ENCODE results near the gene FBXL7. TPM values are rescaled to one million over a fixed set of nuclear protein-coding genes. Genes with fewer than 3 reads are reported as not detected.

The FBXL7 gene
- total RNA-seq, 1 experiment from 2014 or later: not detected

DNA sequence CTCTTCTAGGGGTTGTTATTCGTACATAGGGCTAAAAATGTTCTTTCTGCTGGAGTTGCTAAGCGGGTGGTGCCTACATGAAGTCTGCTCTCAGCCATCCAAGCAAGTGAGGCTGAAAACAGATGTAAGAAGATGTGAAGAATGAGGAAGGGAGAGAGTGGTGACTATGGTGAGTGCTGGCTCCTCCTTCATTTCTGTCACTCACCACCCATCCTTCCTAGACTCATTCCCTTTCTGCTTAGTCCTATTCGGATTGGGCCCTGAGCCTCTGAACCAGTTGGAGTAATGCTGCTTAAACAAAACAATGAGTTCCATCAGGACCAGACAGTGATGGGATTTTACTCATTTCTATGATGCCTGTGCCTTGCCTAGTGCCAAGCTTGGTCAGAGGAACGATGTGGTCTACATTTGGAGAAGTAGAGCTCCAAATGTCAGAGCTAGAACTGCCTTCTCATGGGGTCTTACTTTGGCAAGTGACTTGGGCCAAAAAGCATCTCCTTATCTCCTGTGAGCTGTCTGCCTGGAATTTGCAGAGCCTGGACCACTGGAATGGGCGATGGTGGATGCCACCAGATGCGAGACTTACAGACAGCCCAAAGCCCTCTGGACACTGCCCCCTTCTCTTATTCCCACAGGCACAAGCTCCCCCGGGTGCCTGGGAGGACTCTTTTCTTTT lies 192.9 kb downstream of the FBXL7 start:
- POLR2A ChIA-PET (ENCODE audit: unreplicated experiment): no interaction called here
- Histone ChIP-seq H4K20me1 (ENCODE audit: insufficient read depth) (no peaks in the 10 kb centered on the region), H3K9me3 (ENCODE audit: insufficient read depth, low read depth) (no peaks in the 10 kb centered on the region), H3K4me2 (no peak overlapping the region), H3K4me3 (no peak overlapping the region), H3K27ac (no peak overlapping the region), H3K9me2 (ENCODE audit: insufficient read depth) (no peaks in the 10 kb centered on the region), H3K36me3 (ENCODE audit: low read depth) (no peaks in the 10 kb centered on the region), H3F3A (ENCODE audit: insufficient read depth, low read depth) (no peaks in the 10 kb centered on the region), H2AFZ (no peak overlapping the region), H3K4me1 (replicated peaks; ENCODE audit: insufficient read depth) (no peaks in the 10 kb centered on the region), H3K79me2 (ENCODE audit: low read depth) (no peaks in the 10 kb centered on the region), H3K27me3 (ENCODE audit: insufficient read depth, low read depth) (0 out of 2 replicates have a peak, but pooled peaks cover 3% of the 10 kb centered on the region)
- no peak for TF ChIP-seq EZH2 (IDR thresholded peaks at IDR 0.05; ENCODE audit: low read depth)
- intact Hi-C loops (cut with micrococcal nuclease; ENCODE audit: unreplicated experiment): no loop called here
- BruUV-seq (replicated peaks): no TSS peak
- CTCF ChIA-PET: no interaction called here
- no peak for DNase-seq

DNA sequence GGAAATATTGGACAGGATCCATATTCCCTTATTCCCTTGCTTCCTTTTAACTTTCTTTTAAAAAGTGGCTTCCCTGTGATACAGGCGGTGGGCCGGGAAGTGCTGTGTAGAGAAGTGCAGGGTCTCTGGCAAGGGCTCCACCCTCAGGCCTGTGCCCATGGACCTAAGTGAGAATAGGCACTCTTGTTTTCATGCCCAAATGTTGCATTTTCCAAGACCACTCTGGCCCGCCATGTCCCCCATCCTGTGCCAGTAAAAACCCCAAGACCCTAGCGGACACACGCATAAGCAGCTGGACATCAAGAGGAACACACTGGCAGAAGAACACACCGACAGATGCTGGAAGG lies 193.4 kb downstream of the FBXL7 start:
- Histone ChIP-seq H3K4me1 (replicated peaks; ENCODE audit: insufficient read depth) (no peaks in the 10 kb centered on the region), H3K4me2 (no peak overlapping the region), H3K27me3 (ENCODE audit: insufficient read depth, low read depth) (0 out of 2 replicates have a peak, but pooled peaks cover 3% of the 10 kb centered on the region), H3F3A (ENCODE audit: insufficient read depth, low read depth) (no peaks in the 10 kb centered on the region), H3K27ac (no peak overlapping the region), H4K20me1 (ENCODE audit: insufficient read depth) (no peaks in the 10 kb centered on the region), H3K4me3 (no peak overlapping the region), H3K79me2 (ENCODE audit: low read depth) (no peaks in the 10 kb centered on the region), H3K9me2 (ENCODE audit: insufficient read depth) (no peaks in the 10 kb centered on the region), H3K9me3 (ENCODE audit: insufficient read depth, low read depth) (no peaks in the 10 kb centered on the region), H2AFZ (no peak overlapping the region), H3K36me3 (ENCODE audit: low read depth) (no peaks in the 10 kb centered on the region)
- intact Hi-C loops (cut with micrococcal nuclease; ENCODE audit: unreplicated experiment): no loop called here
- ChIA-PET POLR2A (ENCODE audit: unreplicated experiment) (no interaction called here), CTCF (no interaction called here)
- TF ChIP-seq, protein P1, sequence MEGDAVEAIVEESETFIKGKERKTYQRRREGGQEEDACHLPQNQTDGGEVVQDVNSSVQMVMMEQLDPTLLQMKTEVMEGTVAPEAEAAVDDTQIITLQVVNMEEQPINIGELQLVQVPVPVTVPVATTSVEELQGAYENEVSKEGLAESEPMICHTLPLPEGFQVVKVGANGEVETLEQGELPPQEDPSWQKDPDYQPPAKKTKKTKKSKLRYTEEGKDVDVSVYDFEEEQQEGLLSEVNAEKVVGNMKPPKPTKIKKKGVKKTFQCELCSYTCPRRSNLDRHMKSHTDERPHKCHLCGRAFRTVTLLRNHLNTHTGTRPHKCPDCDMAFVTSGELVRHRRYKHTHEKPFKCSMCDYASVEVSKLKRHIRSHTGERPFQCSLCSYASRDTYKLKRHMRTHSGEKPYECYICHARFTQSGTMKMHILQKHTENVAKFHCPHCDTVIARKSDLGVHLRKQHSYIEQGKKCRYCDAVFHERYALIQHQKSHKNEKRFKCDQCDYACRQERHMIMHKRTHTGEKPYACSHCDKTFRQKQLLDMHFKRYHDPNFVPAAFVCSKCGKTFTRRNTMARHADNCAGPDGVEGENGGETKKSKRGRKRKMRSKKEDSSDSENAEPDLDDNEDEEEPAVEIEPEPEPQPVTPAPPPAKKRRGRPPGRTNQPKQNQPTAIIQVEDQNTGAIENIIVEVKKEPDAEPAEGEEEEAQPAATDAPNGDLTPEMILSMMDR (conservative IDR thresholded peaks at IDR 0.05): no peak
- no peak for TF ChIP-seq EZH2 (IDR thresholded peaks at IDR 0.05; ENCODE audit: low read depth)
- DNase-seq: no peak
- no TSS peak for BruUV-seq (replicated peaks)

GRCh38 chr5:15693933-15694332 lies 194.0 kb downstream of the FBXL7 start:
- BruUV-seq (replicated peaks): no TSS peak
- Histone ChIP-seq H3K27me3 (ENCODE audit: insufficient read depth, low read depth) (0 out of 2 replicates have a peak, but pooled peaks cover 3% of the 10 kb centered on the region), H3K9me3 (ENCODE audit: insufficient read depth, low read depth) (no peaks in the 10 kb centered on the region), H4K20me1 (ENCODE audit: insufficient read depth) (no peaks in the 10 kb centered on the region), H3K9me2 (ENCODE audit: insufficient read depth) (no peaks in the 10 kb centered on the region), H3K79me2 (ENCODE audit: low read depth) (no peaks in the 10 kb centered on the region), H3F3A (ENCODE audit: insufficient read depth, low read depth) (no peaks in the 10 kb centered on the region), H2AFZ (no peak overlapping the region), H3K4me2 (no peak overlapping the region), H3K4me3 (no peak overlapping the region), H3K36me3 (ENCODE audit: low read depth) (no peaks in the 10 kb centered on the region), H3K4me1 (replicated peaks; ENCODE audit: insufficient read depth) (no peaks in the 10 kb centered on the region), H3K27ac (no peak overlapping the region)
- POLR2A ChIA-PET (ENCODE audit: unreplicated experiment): no interaction called here
- intact Hi-C loops (cut with micrococcal nuclease; ENCODE audit: unreplicated experiment): no loop called here
- TF ChIP-seq, protein P1 (conservative IDR thresholded peaks at IDR 0.05): no peak
- TF ChIP-seq EZH2 (IDR thresholded peaks at IDR 0.05; ENCODE audit: low read depth): no peak
- DNase-seq: no peak
- CTCF ChIA-PET: no interaction called here
